ENCODE data around the gene DSTN.

The DSTN gene

DNA sequence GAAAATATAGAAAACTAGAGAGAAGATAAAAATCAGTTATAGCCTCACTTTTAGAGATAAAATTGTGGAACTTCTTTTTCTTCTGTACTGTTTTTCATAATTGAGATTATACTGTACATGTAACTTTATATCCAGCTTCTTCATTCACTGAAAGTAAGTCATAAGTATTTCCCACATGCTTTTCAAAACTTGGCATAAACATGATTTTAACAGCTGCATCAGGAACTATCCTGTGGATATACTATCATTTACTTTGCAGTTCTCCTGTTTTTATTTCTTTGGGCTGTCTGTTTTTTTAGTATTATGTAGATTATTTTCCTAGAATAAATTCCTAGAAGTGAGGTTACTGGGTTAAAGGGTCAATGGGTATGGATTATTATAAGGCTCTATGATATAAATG lies 14.8 kb downstream of the DSTN start:
- no peak for DNase-seq

DNA sequence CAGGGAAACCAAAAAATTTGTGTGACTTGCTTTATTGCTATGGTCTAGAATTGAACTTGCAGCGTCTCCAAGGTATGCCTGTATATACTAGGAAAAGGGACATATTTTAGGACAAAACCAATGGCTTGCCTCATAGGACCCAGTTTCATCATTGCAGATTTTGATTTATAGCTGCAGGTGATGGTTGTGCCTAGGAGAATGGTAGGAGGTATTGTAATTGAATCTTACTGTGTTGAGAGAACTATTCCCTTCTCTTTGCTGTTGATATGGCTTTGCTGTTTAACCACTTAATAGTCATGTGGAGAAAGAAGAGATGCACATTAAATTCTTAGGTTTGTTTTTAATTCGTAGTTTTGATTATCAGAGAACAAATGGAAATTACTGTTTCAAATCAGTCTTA lies 16.4 kb downstream of the DSTN start:
- DNase-seq = no peak

DNA sequence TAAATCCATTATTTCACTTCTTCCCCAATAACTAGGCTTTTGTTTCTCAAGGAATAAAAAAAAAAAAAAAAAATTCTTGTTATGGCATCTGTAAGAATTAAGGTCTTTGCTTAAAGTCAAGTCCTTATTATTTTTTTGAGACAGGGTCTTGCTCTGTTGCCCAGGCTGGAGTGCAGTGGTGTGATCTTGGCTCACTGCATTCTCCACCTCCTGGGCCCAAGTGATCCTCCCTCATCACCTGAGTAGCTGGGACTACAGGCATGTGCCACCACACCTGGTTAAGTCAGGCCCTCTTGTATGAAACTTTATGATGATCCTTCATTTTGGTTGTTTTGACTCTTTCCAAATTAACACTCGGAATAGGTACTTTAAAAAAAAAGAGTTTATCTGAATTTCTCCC lies 17.3 kb downstream of the DSTN start:
- no peak for DNase-seq

DNA sequence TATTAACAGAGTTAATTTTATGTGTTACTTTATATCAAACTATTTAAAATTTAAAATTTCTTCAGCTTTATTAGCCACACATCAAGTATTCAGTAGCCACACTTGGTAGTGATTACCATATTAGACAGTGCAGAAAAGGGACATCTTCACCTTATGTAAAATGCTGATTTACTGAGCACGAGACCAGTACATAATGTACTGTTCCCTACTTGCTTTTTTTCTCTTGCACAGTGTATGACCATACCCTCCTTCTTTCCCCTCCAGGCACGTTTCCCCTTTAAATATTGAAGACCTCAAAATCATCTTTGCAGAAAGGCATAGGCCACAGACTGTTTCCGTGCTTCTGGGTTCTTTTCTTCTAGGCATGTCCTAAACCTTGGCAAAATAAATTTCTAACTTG lies 17.9 kb downstream of the DSTN start:
- DNase-seq = no peak

DNA sequence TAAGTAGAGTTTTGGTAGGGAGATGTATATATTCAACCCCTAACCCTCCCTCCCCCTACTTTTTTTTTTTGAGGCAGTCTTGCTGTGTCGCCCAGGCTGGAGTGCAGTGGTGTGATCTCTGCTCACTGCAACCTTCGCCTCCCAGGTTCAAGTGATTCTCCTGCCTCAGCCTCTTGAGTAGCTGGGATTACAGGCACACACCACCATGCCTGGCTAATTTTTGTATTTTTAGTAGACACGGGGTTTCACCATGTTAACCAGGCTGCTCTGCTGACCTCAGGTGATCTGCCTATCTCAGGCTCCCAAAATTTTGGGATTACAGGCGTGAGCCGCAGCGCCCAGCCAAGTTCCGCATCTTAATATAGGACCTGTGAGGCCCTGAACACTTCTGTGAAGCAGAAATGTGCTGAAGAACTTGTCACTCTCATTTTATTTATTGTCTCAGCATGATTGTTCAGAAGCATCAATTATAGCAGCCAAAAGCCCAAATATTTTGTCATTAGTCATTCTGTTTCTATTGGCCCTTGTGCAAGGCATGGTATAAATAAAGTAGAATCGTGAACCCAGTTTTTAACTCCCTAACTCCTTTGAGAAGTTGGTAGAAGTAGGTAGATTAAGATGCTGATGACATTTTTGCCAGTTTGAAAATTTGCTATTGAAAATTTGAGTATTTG lies 19.4 kb downstream of the DSTN start:
- no peak for DNase-seq

DNA sequence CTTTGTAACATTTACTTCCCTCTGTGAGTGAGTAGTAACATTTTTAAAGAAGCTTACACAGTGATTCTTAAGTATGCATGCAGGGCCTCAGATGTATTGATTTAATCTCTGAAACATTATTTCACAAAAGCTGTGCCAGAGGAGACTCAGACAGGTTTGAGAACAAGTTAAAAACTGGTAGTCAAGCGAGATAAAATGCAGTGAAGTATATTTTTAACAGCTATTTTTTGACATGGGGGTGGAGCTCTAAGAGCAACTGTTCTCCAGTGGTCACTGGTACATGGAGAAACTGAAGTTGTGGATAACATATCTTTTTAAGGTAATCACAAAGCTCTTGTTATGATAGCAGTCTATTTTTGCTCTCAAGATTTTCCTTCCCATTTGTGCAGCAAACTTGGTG lies 20.4 kb downstream of the DSTN start:
- no peak for DNase-seq

DNA sequence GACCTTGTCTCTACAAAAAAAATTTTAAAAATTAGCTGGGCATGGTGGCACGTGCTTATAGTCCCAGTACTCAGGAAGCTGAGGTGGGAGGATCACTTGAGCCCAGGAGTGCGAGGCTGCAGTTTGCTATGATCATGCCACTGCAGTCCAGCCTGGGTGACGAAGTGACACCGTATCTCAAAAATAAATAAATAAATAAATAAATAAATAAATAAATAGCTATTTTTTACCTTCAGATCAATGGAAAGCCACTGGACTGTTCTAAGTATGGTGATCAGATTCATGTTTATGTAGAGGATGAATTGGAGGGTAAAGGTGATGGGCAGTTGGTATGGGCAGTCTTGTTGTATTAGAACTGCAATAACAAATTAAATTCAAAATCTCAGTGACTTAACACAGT lies 24.0 kb downstream of the DSTN start:
- no peak for DNase-seq

DNA sequence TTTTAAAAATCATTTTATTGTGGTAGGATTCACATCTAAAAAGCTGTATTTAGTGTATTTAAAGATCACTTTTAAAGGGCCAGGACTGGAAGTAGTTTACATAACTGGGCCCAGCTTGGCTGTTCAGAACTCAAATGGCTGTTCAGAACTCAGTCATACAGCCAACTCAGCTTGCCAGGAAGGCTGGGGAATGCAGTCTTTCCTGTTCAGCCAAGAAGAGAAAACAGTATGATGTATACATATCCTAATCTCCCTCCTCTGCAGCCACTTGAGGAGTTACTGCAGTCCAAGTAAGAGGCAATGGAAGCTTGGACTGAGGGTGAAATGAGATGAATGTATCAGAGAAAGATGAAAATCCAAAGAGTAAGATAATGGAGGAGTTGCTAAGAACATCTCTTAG lies 24.6 kb downstream of the DSTN start:
- DNase-seq = no peak

DNA sequence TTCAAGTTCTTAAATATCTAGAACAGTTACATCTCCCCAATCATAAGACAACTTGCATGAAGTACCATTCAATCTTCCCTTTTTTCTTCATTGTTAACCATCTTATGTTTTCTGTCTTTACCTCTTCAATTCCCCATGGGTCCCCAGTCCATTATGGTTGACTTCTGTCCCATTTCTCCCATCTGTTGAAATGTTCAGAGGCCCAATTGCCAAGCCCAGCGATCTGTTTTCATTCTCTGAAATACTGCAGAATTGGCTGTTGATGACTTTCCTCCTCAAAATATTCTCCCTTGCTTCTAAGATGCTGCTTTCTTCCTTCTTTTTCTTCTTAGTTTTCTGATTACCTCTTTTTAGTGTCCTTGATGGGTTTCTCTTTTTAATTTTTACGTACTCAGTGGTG lies 26.0 kb downstream of the DSTN start:
- no peak for DNase-seq

DNA sequence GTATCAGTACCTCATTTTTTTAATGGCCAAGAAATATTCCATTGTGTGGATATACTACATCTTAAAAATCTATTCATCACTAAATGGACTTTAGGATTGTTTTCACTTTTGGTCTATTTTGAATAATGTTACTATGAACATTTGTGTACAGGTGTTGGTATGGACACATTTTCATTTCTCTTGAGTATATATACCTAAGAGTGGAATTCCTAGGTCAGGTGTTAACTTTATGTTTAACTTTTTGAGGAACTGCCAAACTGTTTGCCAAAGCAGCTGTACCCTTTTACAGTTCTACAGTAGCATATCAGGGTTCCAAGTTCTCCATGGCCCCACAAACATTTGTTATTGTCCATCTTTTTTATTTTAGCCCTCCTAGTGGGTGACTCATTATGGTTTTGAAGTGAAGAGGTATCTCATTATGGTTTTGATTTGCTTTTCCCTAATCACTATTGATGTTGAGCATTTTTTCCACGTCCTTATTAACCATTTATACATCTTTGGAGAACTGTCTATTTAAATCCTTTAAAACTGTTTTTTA lies 28.2 kb downstream of the DSTN start:
- no peak for DNase-seq

DNA sequence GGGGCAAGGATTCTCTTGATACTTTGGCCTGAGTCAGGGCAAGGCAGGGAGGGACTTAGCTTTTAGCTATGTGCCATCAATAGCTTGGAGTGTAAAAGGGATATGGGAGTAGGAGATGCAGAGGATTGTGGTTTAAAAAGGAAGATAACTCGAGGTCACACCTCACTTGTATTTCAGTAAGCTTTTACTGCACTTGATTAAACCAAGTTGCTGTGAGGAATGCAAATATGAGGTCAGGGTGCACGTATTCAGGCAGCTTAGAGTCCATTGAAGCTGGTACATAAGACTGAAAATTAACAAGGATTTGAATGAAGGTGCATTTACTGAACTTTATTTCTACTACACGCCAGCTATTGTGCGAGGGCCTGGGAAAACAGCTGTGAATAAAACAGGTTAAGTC lies 32.1 kb downstream of the DSTN start:
- no peak for DNase-seq

DNA sequence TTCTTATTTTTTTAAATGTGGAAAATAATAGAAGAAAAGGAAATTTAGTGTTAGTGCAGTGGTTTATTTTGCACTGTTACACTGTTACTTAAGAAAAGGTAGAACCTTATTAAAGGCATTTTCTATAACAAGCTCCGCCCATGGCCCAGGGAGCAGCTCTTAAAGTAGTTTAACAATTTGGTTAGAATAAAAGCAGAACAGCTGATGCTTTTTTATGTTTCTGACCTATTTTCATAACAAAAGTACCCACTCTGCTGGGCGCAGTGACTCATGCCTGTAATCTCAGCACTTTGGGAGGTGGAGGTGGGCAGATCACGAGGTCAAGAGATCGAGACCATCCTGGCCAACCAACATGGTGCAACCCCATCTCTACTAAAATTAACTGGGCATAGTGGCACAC lies 32.6 kb downstream of the DSTN start:
- no peak for DNase-seq

DNA sequence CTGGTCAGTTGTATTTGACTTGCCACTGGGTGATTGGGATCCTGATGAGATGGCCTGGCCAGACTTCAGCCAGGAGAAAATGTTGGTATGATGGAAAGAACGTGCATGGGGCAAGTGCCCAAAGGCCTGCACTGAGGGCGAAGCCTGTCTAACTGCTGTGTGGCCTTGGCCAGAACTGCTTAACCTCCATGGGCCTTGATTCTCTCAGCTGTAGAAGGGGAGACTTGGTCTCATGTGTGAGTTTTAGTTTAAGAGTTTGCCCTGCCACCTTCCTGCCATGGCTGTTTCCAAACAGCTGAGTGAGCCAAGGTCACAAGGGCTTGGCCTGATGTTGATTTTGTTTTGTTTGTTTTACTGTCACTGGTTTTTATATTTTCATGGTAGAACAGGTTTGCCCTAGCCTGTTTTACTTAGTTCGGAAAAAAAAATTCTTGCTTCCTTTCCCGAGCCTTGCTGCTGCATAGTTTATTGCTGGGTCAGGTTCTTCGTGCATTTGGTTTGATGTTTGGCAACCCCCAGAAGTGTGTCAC lies 35.3 kb downstream of the DSTN start:
- no peak for DNase-seq

DNA sequence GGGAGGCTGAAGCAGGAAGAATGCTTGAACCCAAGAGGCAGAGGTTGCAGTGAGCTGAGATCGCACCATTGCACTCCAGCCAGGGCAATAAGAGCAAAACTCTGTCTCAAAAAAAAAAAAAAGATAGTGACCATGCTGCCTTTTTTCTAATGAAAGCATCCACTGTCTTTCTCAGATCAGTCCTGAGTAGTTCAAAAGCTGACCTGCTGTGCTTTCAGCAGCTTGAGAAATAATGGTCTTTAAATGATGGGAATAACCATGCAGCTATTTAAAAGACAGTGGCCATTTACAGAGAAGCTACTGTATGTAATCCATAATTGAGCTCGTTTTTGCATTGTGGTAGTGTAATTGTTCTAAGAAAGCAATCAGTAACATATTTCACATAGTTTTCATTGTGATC lies 36.1 kb downstream of the DSTN start:
- DNase-seq = no peak

DNA sequence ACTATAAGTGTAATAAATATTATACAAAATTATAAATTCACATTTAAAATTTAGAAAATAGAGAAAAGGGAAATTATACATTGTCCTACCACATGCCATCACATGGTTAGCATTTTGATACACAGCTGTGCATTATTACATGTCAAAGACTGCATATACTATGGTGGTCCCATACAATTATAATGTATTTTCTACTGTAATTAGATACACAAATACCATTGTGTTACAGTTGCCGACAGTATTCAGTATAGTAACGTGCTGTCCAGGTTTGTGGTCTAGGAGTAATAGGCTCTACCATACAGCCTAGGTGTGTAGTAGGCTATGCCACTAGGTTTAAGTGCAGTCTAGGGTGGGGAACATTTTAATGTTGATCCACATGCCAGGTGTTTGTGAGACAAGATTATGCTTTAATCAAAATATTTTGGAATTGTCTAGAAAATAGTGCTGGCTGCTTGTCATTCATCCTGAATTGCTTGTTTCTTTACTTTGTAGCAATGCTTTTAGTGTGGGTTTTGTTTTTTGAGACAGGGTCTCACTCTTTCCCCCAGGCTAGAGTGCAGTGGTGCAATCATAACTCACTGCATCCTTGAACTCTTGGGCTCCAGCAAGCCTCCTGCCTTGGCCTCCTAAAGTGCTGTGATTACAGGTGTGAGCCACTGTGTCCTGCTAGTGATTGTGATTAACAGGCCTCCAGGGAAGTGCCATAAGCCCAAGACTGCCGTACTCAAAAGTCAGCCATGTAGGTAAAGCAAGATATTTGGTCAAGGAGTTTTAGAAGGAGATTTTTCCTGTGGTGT lies 39.0 kb downstream of the DSTN start:
- DNase-seq = no peak

DNA sequence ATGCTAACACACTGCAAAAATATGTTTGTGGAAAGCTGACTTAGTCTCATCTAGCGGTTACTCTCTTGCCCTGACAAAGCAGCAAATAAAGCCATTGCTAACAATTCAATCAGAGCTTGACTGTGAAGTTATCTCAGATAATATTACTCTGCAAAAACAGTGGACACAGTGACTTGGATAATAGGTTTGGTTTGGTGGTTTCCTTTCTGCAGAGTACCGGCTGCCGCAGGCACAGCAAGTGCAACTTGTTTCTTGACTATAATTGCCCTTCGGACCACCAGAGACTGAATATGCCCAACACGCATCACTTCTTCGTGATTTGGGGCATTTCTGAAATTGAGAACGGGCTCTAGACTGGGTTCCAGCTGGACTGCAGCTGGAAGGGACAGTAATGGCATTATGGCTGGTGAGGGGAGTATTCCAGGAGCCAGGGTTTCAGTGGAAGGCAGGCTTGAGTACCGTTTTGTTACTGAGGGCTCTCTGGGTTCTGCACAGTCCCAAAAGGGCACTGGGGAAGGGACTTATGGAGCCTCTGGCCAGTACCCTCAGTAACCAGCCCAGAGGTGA lies 40.0 kb downstream of the DSTN start:
- DNase-seq = no peak

DNA sequence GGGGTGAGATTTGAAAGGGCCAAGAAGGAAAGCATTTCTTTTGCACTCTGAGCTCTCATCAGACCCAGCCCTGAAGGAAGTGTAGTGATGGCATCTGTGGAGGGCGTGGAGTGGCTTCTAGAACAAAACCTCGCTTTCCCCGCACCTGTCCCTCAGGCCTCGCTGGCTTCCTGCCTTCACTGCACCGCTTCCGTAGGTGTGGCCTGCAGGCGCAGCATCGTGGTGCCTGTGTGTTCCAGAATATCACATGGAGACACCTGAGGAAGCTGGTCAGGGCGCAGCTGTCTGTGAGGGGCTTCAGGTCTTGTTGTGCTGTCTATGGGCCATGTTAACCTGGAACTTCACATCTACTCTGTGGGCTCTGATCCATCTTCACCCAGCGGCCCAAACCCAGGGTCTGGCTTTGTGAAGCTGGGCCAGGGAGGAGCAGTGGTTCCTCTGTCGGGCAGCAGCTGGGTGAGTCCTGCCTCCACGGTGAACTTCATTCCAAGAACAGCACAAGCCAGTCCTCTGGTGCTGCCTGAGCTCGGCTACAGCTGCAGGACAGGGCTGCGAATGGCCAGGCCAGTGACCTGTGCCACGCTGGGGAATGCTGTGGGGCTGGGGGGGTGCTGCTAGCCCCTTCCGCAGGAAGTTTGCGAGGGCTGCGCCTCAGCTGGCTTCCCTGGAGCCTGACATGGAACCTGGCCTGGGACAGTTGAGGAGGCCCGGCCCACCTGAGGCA lies 40.9 kb downstream of the DSTN start:
- DNase-seq = no peak

DNA sequence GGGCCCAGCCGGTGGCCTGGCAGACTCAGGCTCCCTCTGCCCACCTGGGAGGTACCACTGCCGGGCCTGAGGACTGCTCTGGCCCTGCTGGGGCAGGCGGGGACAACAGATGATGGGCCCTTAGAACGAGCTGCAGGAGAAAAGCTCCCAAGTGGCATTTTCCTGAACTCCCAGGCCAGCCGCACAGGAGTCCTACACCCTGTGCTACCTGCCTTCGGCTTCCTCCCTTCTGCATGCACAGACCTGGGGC lies 41.3 kb downstream of the DSTN start:
- DNase-seq = no peak

DNA sequence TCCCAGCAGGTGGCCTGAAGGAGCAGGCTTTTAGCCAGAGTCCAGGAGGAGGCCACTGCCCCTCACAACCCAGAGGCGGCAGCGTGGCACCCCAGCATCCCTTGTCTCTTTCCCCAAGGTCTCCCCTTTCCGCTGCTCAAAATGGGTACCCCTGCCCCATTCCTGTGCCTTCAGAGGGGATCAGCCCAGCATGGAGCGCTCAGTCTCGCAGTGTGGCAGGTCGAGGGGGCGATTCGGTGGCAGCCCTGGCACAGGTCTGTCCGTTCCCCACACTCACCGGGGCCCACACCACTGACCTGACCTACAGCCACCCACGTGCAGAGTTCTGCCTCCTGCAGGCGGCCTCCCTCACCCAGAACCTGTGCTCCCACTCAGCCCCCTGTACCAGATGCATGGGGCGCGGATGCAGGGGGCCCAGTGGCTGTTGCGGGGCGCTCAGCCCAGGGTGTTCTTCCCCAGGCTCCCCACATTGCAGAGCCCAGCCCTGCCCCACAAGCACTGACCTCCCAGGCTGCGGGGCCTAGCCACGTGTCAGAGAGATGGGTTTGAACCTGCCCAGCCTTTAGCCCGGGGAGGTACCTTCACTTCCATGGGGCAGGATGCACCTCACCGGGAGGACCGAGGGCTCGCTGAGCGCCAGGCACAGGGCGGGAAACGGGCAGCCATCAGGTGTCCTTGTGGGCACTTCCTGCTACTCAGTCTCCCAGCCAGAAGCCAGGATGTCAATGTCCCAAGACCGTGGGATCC lies 41.8 kb downstream of the DSTN start:
- DNase-seq = no peak

DNA sequence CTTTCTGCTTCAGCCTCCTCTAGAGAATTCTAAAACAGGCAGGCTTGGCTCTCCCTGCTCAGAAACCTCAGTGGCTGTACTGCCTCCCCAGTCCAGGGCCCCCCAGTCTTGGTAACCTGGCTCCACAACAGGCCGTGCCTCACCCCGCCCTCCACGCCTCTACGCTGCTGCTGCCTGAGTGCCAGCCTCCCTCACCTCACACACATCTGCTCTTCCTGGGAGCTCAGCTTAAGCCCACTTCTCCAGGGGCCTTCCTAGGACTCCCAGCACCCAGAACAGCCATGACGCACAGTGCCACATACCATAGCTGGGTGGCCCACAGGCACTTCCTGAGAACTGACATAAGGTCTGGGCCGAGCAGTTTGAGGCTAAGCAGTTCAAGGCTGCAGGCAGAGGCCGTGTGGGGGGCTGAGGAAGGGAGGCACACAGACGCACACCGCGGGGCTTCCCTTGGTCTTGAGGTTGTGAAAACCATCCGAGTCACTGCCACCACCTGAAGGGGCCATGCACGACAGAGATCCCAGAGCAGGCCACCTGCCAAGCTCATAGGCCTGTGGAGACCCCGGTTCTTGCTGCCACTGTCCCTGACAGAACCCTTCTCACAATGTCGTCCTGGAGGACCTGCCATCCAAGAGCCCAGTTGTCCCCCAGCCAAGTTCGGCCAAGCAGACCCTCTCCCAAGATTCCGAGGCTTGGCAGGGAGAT lies 42.6 kb downstream of the DSTN start:
- DNase-seq = no peak

DNA sequence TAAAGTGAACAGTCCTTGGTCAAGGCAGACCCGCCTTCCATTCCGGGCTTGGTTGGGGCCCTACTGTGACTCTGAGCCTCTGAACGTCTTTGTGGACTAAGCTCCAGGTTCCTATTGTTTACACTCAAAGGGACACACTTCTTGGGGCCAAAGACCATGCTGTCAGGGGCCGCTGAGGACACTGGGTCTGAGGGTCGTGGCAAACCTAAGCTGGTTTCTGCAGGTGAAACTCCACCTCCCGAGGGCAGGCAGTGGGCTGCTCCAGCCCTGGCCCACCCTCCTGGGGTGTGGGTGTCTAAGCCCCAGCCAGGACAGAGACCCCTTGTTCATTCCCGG lies 43.1 kb downstream of the DSTN start:
- no peak for DNase-seq
